Osteoblast (primary cell): ENCODE results near the gene DIPK1C. TPM values are rescaled to one million over a fixed set of nuclear protein-coding genes. Genes with fewer than 3 reads are reported as not detected.

Experiments
- DNase-seq: peaks from one replicate; pipeline ENCODE4 v3.0.0; 2011; ENCODE audit warnings: low spot score, mixed read lengths; ENCODE audit not compliant: insufficient read length; ENCODE audit errors: missing footprints
- H2AFZ ChIP-seq: 2 replicates; pipeline ENCODE4 v1.6.0; 2011; ENCODE audit warnings: mild to moderate bottlenecking, low read length
- H3K27ac ChIP-seq: 2 replicates; pipeline ENCODE4 v1.5.1; 2011; ENCODE audit warnings: mild to moderate bottlenecking, low read depth, low read length, moderate library complexity
- H3K27me3 ChIP-seq: 2 replicates; pipeline ENCODE4 v1.6.0; 2012; ENCODE audit warnings: mild to moderate bottlenecking, control low read depth, inconsistent platforms, low read length, moderate library complexity; ENCODE audit not compliant: insufficient read depth
- H3K36me3 ChIP-seq: 2 replicates; pipeline ENCODE4 v1.5.1; 2011; ENCODE audit warnings: mild to moderate bottlenecking, low read length, control low read depth, moderate library complexity; ENCODE audit not compliant: insufficient read depth
- H3K4me1 ChIP-seq: 2 replicates; pipeline ENCODE4 v1.5.1; 2011; ENCODE audit warnings: mild to moderate bottlenecking, low read length, control low read depth, moderate library complexity; ENCODE audit not compliant: insufficient read depth
- H3K4me2 ChIP-seq: 2 replicates; pipeline ENCODE4 v1.6.0; 2011; ENCODE audit warnings: mild to moderate bottlenecking, low read length; ENCODE audit not compliant: insufficient read depth
- H3K4me3 ChIP-seq: fragments of 200-600 bp; sonication (generic); 3 replicates; pipeline ENCODE4 v1.5.1; 2012; ENCODE audit warnings: mild to moderate bottlenecking, low read length, inconsistent platforms; ENCODE audit not compliant: insufficient read depth
- H3K79me2 ChIP-seq: 2 replicates; pipeline ENCODE4 v1.6.0; 2012; ENCODE audit warnings: mild to moderate bottlenecking, low read length, control low read depth, inconsistent platforms; ENCODE audit not compliant: insufficient read depth
- H3K9me3 ChIP-seq: 2 replicates; pipeline ENCODE4 v1.5.1; 2011; ENCODE audit warnings: low read depth, low read length, control low read depth
- H4K20me1 ChIP-seq: 2 replicates; pipeline ENCODE4 v1.6.0; 2012; ENCODE audit warnings: mild to moderate bottlenecking, low read length, control low read depth; ENCODE audit not compliant: insufficient read depth
- total RNA-seq: library from RNA; depleted of rRNA; stranded (reverse); fragments of >200 nt; gene quantifications from 2 replicates; pipeline ENCODE4 v1.2.3, GENCODE V29; 2012
- TF ChIP-seq, protein P1 (sequence below): IDR thresholded peaks from 2 replicates; pipeline ENCODE4 v1.5.1; 2011; ENCODE audit warnings: mild to moderate bottlenecking, low read depth, low read length, moderate library complexity; ENCODE audit errors: extremely low read depth

Gene DIPK1C
- total RNA-seq, 1 donor, result not detected

DNA sequence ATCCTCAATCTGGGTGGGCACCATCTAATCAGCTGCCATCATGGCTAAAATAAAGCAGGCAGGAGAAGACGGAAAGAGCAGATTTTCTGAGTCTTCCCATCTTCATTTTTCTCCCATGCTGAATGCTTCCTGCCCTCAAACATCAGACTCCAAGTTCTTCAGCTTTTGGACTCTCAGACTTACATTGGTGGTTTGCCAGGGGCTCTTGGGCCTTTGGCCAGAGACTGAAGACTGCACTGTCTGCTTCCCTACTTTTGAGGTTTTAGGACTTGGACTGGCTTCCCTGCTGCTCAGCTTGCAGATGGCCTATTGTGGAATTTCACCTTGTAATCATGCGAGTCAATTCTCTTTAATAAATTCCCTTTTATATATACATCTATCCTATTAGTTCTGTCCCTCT lies 36.6 kb downstream of the DIPK1C start:
- Histone ChIP-seq H3K27me3 (no peaks in the 10 kb centered on the region), H3K4me1 (no peaks in the 10 kb centered on the region), H4K20me1 (no peaks in the 10 kb centered on the region), H3K36me3 (no peaks in the 10 kb centered on the region), H3K9me3 (no peaks in the 10 kb centered on the region), H3K4me3 (no peak overlapping the region), H3K27ac (no peak overlapping the region), H3K79me2 (no peaks in the 10 kb centered on the region), H3K4me2 (no peak overlapping the region), H2AFZ (no peak overlapping the region)
- no peak for DNase-seq
- TF ChIP-seq, protein P1, sequence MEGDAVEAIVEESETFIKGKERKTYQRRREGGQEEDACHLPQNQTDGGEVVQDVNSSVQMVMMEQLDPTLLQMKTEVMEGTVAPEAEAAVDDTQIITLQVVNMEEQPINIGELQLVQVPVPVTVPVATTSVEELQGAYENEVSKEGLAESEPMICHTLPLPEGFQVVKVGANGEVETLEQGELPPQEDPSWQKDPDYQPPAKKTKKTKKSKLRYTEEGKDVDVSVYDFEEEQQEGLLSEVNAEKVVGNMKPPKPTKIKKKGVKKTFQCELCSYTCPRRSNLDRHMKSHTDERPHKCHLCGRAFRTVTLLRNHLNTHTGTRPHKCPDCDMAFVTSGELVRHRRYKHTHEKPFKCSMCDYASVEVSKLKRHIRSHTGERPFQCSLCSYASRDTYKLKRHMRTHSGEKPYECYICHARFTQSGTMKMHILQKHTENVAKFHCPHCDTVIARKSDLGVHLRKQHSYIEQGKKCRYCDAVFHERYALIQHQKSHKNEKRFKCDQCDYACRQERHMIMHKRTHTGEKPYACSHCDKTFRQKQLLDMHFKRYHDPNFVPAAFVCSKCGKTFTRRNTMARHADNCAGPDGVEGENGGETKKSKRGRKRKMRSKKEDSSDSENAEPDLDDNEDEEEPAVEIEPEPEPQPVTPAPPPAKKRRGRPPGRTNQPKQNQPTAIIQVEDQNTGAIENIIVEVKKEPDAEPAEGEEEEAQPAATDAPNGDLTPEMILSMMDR, result no peak

DNA sequence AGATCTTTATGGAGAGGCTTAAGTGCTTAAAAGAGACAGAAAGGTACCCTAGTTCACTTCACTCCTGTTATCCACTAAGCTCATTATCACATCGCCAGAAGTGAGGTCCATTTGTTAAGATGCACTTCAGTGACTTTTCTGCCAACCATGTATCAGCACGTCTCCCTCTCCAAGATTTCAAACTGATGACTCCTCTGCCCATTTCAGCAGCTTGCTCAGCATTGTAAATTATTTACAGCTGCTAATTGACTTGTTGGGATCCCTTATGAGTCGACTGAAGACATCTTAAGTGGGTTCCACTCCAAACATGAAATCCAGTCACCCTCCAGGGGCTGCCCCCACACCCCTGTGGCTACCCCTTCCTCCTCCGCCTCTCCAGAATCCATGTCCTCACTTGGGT lies 37.3 kb downstream of the DIPK1C start:
- H2AFZ ChIP-seq, result no peak overlapping the region
- no peaks in the 10 kb centered on the region for H3K79me2 ChIP-seq
- H3K9me3 ChIP-seq, result no peaks in the 10 kb centered on the region
- DNase-seq, result no peak
- H4K20me1 ChIP-seq, result no peaks in the 10 kb centered on the region
- H3K4me2 ChIP-seq, result no peak overlapping the region
- no peak overlapping the region for H3K4me3 ChIP-seq
- H3K4me1 ChIP-seq, result no peaks in the 10 kb centered on the region
- TF ChIP-seq, protein P1, result no peak
- H3K36me3 ChIP-seq, result no peaks in the 10 kb centered on the region
- H3K27me3 ChIP-seq, result no peaks in the 10 kb centered on the region
- no peak overlapping the region for H3K27ac ChIP-seq

GRCh38 chr18:74418023-74418422 lies 39.1 kb downstream of the DIPK1C start:
- no peak overlapping the region for H2AFZ ChIP-seq
- no peaks in the 10 kb centered on the region for H3K27me3 ChIP-seq
- no peak overlapping the region for H3K27ac ChIP-seq
- no peaks in the 10 kb centered on the region for H4K20me1 ChIP-seq
- H3K4me3 ChIP-seq, result no peak overlapping the region
- TF ChIP-seq, protein P1, result no peak
- no peaks in the 10 kb centered on the region for H3K79me2 ChIP-seq
- no peaks in the 10 kb centered on the region for H3K9me3 ChIP-seq
- H3K36me3 ChIP-seq, result no peaks in the 10 kb centered on the region
- H3K4me2 ChIP-seq, result no peak overlapping the region
- no peaks in the 10 kb centered on the region for H3K4me1 ChIP-seq
- DNase-seq, result no peak

GRCh38 chr18:74416124-74416523 lies 41.0 kb downstream of the DIPK1C start:
- no peak overlapping the region for H3K4me3 ChIP-seq
- TF ChIP-seq, protein P1, result no peak

More at GRCh38 chr18:74416124-74416523, 41.0 kb downstream of the DIPK1C start:
- Histone ChIP-seq H2AFZ (no peak overlapping the region), H4K20me1 (no peaks in the 10 kb centered on the region), H3K4me2 (no peak overlapping the region), H3K9me3 (no peaks in the 10 kb centered on the region), H3K27me3 (no peaks in the 10 kb centered on the region), H3K79me2 (no peaks in the 10 kb centered on the region), H3K4me1 (no peaks in the 10 kb centered on the region), H3K36me3 (no peaks in the 10 kb centered on the region), H3K27ac (no peak overlapping the region)
- no peak for DNase-seq
